HG03575 (cell line): ENCODE measurements around the gene AMZ1.

ENCODE experiments used
- ATAC-seq: cut with Tn5 transposase; IDR thresholded peaks from one replicate; pipeline ENCODE4 v1.9.1; 2021; ENCODE audit not compliant: unreplicated experiment, insufficient number of reproducible peaks, low FRiP score; ENCODE audit errors: extremely low read depth

Gene AMZ1

GRCh38 chr7:2706685-2707126 is 18.7 kb downstream of the AMZ1 start:
- no peak for ATAC-seq

- no peak for ATAC-seq
Observed at GRCh38 chr7:2707481-2707880, 19.5 kb downstream of the AMZ1 start.

- ATAC-seq: no peak
Observed at GRCh38 chr7:2708041-2708440, 20.0 kb downstream of the AMZ1 start.

- ATAC-seq: no peak
Observed at GRCh38 chr7:2708547-2709310, 20.7 kb downstream of the AMZ1 start.

GRCh38 chr7:2709553-2710285 is 21.7 kb downstream of the AMZ1 start:
- no peak for ATAC-seq

GRCh38 chr7:2710286-2710655 is 22.3 kb downstream of the AMZ1 start:
- ATAC-seq: no peak

- no peak for ATAC-seq
Observed at GRCh38 chr7:2710901-2711551, 23.0 kb downstream of the AMZ1 start.

GRCh38 chr7:2711895-2712675 is 24.1 kb downstream of the AMZ1 start:
- no peak for ATAC-seq

GRCh38 chr7:2713370-2713769 is 25.4 kb downstream of the AMZ1 start:
- ATAC-seq: no peak

GRCh38 chr7:2713978-2714377 is 26.0 kb downstream of the AMZ1 start:
- no peak for ATAC-seq

GRCh38 chr7:2714636-2715035 is 26.6 kb downstream of the AMZ1 start:
- no peak for ATAC-seq

- no peak for ATAC-seq
Observed at GRCh38 chr7:2715341-2716231, 27.6 kb downstream of the AMZ1 start.

GRCh38 chr7:2716488-2716887 is 28.5 kb downstream of the AMZ1 start:
- ATAC-seq: no peak

- ATAC-seq: no peak
Observed at GRCh38 chr7:2716906-2717292, 28.9 kb downstream of the AMZ1 start.

- no peak for ATAC-seq
Observed at GRCh38 chr7:2717293-2718261, 29.6 kb downstream of the AMZ1 start.

- no peak for ATAC-seq
Observed at GRCh38 chr7:2718296-2718965, 30.4 kb downstream of the AMZ1 start.

- no peak for ATAC-seq
Observed at GRCh38 chr7:2719007-2719406, 31.0 kb downstream of the AMZ1 start.
